Measurements from ENCODE around the gene COL4A1. TPM values are rescaled to one million over a fixed set of nuclear protein-coding genes. Genes with fewer than 3 reads are reported as not detected.
A peak's percentile ranks its signal among the peaks of the same experiment; 100 is the strongest.

Gene COL4A1
- total and polyA plus RNA-seq, 8 donors, result 418 to 1,057 (median 547) TPM

GRCh38 chr13:110306340-110306959 lies 507 bp downstream of the COL4A1 start:
- ATAC-seq, result no peak
- peaks cover 22 to 86% of the 10 kb centered on the region in 2 donors for H3K27me3 ChIP-seq
- no peaks in the 10 kb centered on the region for H3K9me3 ChIP-seq
- H3K27ac ChIP-seq, result peak overlapping the region; percentile 79 to 85
- peak overlapping the region; percentile 55 to 71 for H3K4me3 ChIP-seq
- intact Hi-C loops (cut with DNase I), result no loop called here
- peaks cover 0 to 4% of the 10 kb centered on the region in 2 donors for H3K36me3 ChIP-seq
- no peak for TF ChIP-seq CTCF (IDR thresholded peaks at IDR 0.05)
- H3K4me1 ChIP-seq, result peaks cover 0 to 21% of the 10 kb centered on the region in 2 donors
- DNase-seq, result no peak

GRCh38 chr13:110305949-110306339 lies 1.0 kb downstream of the COL4A1 start:
- Histone ChIP-seq H3K27ac (peak overlapping the region; percentile 79 to 85), H3K4me3 (peak overlapping the region; percentile 55 to 71), H3K36me3 (peaks cover 0 to 2% of the 10 kb centered on the region in 2 donors), H3K4me1 (peaks cover 0 to 16% of the 10 kb centered on the region in 2 donors), H3K9me3 (no peaks in the 10 kb centered on the region), H3K27me3 (peaks cover 22 to 81% of the 10 kb centered on the region in 2 donors)
- DNase-seq, result no peak
- TF ChIP-seq CTCF (IDR thresholded peaks at IDR 0.05), result no peak
- ATAC-seq, result no peak
- intact Hi-C loops (cut with DNase I), result no loop called here

- H3K36me3 ChIP-seq, result no peaks in the 10 kb centered on the region
- H3K27ac ChIP-seq, result peak overlapping the region; percentile 79 to 85
- H3K4me1 ChIP-seq, result peaks cover 0 to 12% of the 10 kb centered on the region in 2 donors
- H3K4me3 ChIP-seq, result peak overlapping the region; percentile 55 to 71
- DNase-seq (no peak), ATAC-seq (no peak)
- peaks cover 22 to 77% of the 10 kb centered on the region in 2 donors for H3K27me3 ChIP-seq
- intact Hi-C loops (cut with DNase I), result no loop called here
- H3K9me3 ChIP-seq, result no peaks in the 10 kb centered on the region
- TF ChIP-seq CTCF (IDR thresholded peaks at IDR 0.05), result no peak
Measured at GRCh38 chr13:110305544-110305943, 1.4 kb downstream of the COL4A1 start.

- DNase-seq (no peak), ATAC-seq (no peak)
- intact Hi-C loops (cut with DNase I), result no loop called here
- Histone ChIP-seq H3K27ac (peak overlapping the region; percentile 79 to 85), H3K36me3 (no peaks in the 10 kb centered on the region), H3K4me3 (peak overlapping the region; percentile 55 to 71), H3K9me3 (no peaks in the 10 kb centered on the region), H3K27me3 (peaks cover 22 to 72% of the 10 kb centered on the region in 2 donors), H3K4me1 (peaks cover 3 to 8% of the 10 kb centered on the region in 2 donors)
- no peak for TF ChIP-seq CTCF (IDR thresholded peaks at IDR 0.05)
Measured at GRCh38 chr13:110305001-110305400, 2.0 kb downstream of the COL4A1 start.

- H3K9me3 ChIP-seq, result no peaks in the 10 kb centered on the region
- no peak for ATAC-seq
- DNase-seq, result no peak
- peaks cover 20 to 72% of the 10 kb centered on the region in 2 donors for H3K27me3 ChIP-seq
- no peak for TF ChIP-seq CTCF (IDR thresholded peaks at IDR 0.05)
- H3K27ac ChIP-seq, result peak overlapping the region; percentile 26 to 85
- peaks cover 7% of the 10 kb centered on the region in 2 donors for H3K4me1 ChIP-seq
- H3K4me3 ChIP-seq, result peak overlapping the region in 1 of 2 donors; percentile 55
- no peaks in the 10 kb centered on the region for H3K36me3 ChIP-seq
- intact Hi-C loops (cut with DNase I), result no loop called here
Measured at GRCh38 chr13:110304256-110304655, 2.7 kb downstream of the COL4A1 start.
